ENCODE measurements around the gene RPTOR. TPM values are rescaled to one million over a fixed set of nuclear protein-coding genes. Genes with fewer than 3 reads are reported as not detected.
A peak's percentile ranks its signal among the peaks of the same experiment; 100 is the strongest.
"Not testable (repeated sequence)": the region's sequence is repeated elsewhere in the genome, so short reads cannot be mapped to it uniquely, and the experiment has no call there.

Gene RPTOR
- total RNA-seq, 1 experiment from 2014 or later, result 9.1 TPM

DNA sequence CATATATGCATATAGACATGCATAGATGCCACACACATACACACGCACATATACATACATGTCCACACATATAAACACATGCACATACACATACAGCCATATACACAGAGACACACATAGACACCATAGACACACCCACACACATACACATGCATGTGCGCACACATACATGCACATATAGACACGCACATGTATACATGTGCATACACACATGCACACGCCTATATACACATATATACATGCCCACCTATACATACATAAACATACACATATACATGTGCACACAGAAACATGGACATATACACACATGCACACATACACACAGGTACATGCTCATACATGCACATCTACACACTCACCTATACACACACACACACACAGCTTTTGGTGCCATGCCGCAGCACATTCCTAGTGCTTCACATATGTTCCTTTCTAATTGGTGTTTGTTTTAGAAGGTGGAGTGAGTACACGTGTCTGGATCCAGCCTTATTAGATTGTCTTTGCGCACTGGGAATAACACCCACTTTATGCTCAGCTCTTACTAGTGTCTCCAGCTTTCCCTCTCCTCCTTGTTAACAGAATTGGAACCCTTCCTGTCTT, 198.0 kb downstream of the RPTOR start:
- no peak for DNase-seq (ENCODE audit: low read depth)

DNA sequence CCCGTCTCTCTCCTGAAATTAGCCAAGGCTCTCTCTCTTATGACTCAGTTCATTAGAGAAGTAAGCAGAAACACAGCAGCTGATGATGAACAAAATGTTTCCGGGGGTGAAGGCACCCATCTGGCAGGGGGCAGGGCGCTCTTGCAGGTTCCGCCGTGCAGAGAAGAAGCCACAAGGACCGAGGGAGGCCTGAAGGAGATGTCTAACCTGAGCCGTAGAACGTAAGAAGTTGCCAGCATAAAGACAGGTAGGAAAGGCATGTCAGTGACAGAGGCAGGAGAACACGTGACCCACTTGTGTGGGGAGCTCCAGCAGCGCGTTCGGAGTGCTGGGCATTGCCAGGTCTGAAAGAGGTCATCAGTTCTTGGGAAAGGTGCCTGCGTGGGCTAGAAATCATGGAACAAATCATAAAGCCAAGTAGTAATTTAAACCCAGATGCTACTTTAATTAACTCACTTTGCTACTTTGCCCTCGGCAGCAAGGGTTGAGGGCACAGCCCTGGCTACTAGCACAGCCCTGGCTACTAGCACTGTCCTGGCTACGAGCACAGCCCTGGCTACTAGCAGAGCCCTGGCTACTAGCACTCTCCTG, 198.6 kb downstream of the RPTOR start:
- DNase-seq (ENCODE audit: low read depth), result no peak

DNA sequence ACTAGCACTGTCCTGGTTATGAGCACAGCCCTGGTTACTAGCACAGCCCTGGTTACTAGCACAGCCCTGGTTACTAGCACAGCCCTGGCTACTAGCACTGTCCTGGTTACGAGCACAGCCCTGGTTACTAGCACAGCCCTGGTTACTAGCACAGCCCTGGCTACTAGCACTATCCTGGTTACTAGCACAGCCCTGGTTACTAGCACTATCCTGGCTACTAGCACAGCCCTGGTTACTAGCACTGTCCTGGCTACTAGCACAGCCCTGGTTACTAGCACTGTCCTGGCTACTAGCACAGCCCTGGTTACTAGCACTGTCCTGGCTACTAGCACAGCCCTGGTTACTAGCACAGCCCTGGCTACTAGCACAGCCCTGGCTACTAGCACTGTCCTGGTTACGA, 199.3 kb downstream of the RPTOR start:
- not testable (repeated sequence) for DNase-seq (ENCODE audit: low read depth)

DNA sequence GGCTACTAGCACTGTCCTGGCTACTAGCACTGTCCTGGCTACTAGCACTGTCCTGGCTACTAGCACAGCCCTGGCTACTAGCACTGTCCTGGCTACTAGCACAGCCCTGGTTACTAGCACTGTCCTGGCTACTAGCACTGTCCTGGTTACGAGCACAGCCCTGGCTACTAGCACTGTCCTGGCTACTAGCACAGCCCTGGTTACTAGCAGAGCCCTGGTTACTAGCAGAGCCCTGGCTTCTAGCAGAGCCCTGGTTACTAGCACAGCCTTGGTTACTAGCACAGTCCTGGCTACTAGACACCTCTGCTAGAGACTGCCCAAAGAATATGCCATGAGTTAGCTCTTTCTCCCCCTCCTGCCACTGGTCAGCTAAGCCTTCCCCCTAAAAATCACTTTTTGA, 200.1 kb downstream of the RPTOR start:
- not testable (repeated sequence) for DNase-seq (ENCODE audit: low read depth)

DNA sequence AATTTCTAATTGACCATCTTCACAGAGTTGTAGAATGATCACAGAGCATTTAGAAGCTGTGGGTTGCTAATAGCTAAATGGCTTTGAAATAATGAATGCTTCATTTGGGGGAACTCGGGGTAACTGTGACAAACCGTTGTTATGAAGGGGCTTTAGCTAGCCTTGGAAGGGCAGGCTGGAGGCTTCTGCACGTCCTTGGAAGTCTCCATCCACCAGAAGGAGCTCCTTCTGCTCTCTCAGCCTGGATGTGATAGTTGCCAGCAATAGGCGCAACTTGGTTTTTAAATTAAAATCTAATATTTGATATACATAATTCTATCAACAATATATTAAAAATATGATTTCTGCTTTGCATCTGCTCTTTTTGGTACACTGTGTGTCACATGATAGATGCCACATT, 200.5 kb downstream of the RPTOR start:
- DNase-seq (ENCODE audit: low read depth), result no peak

DNA sequence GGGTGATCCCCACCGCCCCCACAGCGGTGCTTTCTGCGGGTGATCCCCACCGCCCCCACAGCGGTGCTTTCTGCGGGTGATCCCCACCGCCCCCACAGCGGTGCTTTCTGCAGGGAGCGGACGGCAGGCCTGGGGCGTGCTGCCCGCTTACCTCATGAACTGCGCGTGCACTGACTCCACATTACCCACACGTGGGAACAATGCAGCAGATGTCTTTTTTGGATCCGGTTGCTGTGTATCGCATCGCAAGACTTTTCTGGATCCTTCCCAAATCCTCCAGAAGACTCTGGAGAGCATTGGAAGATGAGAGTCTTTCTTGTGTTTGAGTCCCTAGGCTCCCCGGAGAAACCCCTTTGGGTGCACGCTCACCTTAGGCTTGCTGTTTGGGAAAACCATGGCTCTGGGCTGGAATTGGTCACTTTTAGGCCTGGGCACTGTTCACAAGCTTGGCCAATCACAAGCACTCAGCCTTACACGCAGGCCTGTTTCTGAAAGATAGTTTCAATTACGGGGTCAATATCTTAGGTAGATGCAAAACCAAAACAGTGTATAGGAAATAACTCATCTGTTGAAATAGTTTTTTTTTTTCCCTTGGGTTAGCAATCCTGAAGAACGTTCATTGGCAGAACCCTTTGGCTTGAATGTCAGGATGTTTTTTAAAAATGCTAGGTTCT, 201.8 kb downstream of the RPTOR start:
- DNase-seq (ENCODE audit: low read depth), result no peak

DNA sequence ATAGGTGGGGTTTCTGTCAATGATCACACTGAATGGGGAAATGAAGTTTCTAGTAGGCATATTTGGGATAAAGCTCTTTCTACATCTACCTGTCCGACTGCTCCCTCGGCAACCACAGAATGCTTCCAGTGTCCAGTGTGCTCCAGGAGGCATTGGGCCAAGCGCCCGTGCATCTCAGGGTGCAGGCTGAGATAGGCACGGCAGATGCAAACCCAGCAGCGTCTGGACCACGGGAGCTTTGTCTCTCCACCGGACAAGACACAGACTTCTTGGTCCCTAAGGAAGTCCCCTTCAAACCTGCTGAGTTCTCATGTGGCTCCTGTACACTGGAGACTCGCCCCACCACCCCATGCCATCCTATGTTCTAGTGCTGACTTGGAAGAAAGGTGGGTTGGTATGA, 202.8 kb downstream of the RPTOR start:
- no peak for DNase-seq (ENCODE audit: low read depth)

DNA sequence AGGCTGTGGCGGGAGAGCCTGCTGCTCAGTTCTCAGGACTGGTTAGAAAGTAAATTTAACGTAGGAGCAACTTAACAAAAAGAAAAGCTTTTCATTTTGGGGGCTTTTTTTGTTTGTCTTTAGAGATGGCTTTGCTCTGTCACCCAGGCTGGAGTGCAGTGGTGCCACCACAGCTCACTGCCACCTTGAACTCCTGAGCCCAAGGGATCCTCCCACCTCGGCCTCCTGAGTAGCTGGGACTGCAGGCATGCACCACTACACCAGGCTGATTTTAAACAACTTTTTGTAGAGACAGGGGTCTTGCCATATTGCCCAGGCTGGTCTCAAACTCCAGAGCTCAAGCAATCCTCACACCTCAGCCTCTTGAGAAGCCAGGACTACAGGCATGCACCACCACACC, 205.0 kb downstream of the RPTOR start:
- no peak for DNase-seq (ENCODE audit: low read depth)

DNA sequence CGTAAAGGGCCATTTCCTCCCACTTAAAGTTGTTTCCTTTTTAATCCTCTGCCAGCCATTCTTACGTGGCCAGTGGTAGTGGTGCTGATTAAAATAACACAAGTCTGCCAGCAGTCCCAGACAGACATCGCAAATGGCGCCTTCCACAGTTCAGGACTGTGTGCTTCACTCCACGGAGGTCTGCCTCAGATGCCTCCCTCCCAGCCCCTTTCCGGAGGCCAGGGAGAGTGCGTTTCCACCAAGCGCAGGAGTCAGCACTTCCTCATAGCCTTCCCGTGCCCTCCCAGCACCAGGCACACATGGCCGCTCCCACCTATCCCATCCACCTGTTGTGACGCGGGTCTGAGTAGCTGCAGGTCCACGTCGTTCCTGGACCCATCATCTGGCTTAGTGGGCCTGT, 205.6 kb downstream of the RPTOR start:
- no peak for DNase-seq (ENCODE audit: low read depth)

DNA sequence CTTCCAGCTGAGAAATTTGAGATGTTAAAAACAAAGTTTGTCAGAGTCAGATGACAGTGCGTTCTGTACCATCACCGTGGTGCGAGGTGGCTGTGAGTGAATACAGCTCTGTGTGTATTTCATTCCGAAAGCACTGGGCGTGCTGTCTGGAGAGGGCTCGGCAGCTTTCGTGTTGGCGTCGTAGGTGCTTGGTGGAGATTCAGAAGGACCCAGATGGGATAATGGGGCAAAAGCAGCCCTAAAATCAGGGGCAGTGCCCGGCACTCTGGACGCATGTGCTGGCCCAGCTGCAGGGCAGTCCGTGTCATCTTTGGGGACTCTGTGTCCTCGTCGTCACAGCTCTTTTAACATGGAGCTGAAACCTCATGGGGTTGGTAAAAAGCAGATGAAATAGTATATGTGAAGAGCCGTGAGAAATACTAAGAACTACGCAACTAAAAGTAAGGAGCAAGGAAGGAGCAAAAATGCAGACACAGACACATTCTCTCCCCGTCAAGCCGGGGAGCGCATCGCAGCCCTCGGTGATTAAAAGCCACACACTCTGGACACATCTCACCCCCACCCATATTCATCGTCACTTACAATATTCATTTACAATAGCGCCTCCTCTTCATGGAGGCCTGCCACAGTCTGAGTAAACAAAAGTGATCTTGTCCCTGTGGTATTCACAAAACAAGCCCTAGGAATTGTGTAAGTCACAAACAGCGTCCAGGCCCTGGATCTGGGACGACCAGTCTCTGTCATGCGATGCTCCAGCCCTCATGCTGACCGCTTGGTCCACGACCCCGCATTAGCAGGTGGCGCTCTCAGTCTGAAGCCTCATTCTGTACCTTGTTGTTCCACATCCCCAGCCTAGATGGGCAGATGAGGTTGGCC, 206.7 kb downstream of the RPTOR start:
- DNase-seq (ENCODE audit: low read depth), result no peak

DNA sequence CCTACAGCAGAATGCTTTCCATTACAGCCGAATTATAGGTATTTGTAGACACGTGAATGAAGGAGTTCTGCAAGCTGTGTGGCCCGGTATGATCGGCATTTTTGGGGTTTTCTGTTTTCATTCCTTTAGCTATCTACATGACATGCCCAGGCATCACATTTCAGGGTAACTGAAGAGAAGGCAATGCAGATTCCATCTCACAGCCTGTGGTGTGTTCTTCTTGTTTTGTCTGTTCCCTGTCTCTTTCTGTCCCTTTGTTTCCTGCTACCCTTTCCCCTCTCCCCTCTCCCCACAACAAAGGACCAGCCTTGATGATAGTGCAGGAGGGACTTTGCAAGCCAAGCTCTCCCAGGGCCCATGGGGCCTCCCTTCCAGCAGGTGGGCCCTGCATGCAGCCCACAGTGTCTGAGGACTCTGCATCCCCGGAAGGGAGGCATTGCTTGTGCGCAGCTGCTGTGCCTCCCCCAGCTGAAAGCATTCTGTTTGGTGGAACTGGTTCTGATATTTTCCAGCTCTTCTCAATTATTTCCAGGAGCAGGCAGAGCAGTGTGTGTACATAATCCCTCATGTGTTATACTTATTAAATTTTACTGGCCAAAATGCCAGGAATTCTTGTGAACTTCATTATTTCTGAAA, 207.4 kb downstream of the RPTOR start:
- DNase-seq (ENCODE audit: low read depth), result no peak

DNA sequence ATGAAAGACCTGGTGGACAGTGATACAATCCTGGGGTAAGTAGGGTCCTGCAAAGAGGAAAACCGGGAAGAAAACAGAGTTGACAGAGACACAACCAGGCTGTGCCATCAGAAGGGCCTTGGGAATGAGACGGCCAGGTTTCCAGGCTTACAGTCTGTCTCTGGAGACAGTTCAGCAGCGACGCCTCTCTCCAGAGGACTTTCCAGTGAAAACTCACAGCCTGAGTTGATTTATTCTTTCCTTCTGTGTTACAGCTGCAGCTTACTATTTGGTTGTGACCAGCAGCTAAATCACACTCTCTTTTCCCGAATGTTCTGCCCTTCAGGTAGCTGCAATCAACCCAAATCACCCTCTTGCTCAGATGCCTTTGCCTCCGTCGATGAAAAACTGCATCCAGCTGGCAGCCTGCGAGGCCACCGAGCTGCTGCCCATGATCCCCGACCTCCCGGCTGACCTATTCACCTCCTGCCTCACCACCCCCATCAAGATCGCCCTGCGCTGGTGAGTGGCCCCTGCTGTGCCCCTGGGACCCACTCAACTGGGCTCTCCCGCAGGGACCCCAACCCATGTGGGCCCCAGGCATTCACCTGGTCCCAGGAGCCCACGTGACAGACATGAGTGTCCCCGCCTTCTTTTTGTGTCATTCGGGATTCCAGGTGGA, 209.2 kb downstream of the RPTOR start:
- no peak for DNase-seq (ENCODE audit: low read depth)

DNA sequence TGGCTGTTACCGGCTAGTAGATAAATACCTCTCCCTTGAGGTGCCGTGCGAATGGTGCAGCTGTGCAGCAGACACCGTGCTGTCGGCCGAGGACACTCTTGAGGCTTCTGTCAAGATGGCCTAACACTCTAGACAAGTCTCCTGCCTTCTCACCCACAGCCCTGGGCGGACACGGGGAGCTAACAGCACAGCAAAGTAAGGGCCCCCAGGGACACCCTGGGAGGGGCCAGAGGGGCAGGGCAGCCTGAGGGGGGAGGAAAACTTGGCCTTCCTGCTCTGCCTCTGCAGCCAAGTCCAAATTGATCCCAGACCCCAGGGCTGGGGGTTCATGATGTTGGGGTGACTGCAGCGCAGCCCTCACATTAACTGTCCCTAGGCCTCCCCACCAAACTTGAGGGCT, 210.2 kb downstream of the RPTOR start:
- no peak for DNase-seq (ENCODE audit: low read depth)

DNA sequence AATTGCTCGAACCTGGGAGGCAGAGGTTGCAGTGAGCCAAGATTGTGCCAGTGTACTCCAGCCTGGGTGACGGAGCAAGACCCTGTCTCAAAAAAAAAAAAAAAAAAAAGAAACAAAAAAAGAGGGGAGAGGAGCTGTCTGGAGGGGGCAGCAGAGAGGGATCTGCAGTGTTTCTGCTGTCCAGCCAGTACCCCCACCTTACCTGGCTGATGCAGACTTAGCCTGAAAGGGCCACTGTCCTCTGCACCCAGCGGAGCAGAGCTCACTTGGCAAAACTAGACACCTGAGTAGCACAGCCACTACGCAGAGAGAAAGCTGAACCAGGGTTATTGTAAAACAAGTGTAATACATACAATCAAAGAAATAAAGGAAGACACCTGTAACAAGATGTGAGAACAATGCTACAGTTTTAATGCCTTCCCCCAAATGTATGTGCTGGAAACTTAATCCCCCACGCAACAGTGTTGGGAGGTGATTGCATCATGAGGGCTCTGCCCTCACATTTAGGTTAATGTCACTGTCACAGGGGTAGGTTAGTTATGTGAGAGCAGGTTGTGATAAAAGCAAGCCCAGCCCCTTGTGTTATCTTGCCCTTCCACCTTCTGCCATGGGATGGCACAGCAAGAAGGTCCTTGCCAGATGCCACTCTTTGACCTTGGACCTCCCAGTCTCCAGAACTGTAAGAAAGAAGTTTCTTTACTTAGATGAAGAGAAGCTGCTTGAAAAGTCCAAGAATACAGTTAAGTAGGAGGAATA, 211.2 kb downstream of the RPTOR start:
- DNase-seq (ENCODE audit: low read depth), result peak; percentile 29

DNA sequence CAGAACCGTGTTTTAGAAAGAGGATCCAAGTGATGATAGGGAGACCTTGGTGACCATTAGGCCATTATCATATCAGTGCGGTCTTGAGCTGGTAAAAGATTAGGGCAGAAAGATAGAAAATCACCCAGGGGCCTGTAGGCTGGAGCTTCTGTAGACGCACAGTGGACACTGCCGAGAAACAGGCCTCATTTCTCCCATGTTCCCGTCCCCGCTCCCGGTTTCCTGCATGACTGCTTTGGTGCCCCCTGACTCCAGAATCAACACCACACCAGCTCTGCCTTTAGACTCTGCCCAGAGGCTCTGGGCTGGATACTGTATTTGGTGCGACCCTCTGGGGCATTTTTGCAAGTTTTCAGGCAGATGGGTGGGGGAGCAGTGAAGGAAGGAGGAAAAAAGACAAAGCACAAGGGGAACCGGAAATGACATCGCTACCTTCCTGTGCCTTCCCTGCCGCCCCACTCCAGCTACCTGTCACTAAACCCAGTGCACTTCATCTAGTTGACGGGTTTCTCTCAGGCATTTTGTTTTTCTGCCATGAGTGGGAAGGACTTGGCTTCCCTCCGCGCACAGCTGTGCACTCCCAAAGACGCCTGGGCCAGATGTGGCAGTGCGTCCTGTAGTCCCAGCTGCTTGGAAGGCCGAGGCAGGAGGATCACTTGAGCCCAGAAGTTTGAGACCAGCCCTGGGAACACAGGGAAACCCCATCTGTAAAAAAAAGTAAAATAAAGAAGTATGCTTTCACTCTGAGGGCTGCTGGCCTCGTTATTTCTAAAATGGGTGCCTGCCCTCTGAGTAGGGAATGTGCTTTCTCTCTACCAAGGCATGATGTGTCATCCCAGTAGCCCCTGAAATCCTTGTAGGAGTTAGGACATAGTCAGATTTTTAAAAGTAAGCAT, 214.1 kb downstream of the RPTOR start:
- no peak for DNase-seq (ENCODE audit: low read depth)

DNA sequence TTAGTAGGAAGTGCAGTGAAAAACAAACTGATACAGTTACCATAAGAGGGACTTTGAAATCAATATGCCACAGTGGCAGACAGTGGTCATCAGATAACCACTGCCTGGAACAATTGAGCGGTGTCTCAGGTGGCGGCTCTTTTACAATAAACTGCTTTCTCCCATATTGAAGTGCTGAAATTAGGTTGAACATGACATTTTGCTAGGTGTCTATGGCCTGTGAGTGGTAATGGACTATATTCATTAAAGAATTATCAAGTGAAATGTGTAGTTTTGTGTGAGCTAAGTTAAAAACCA, 214.7 kb downstream of the RPTOR start:
- no peak for DNase-seq (ENCODE audit: low read depth)

DNA sequence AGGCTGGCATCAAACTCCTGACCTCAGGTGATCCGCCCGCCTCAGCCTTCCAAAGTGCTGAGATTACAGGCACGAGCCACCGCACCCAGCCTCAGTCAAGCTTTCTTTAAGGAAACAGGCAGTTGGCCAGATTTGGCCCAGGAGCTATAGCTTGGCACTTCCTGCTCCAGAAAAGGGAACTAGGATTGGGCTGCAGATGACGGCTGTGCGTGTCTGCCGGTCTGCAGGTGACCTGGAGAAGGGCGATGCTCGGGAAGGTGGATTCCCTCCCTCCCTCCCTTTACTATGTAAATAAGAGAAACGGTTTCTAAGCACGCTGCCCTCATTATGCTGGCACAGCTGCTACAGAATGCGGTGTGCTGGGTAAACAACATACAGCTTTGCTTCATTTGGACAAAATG, 215.9 kb downstream of the RPTOR start:
- peak; percentile 15 for DNase-seq (ENCODE audit: low read depth)

DNA sequence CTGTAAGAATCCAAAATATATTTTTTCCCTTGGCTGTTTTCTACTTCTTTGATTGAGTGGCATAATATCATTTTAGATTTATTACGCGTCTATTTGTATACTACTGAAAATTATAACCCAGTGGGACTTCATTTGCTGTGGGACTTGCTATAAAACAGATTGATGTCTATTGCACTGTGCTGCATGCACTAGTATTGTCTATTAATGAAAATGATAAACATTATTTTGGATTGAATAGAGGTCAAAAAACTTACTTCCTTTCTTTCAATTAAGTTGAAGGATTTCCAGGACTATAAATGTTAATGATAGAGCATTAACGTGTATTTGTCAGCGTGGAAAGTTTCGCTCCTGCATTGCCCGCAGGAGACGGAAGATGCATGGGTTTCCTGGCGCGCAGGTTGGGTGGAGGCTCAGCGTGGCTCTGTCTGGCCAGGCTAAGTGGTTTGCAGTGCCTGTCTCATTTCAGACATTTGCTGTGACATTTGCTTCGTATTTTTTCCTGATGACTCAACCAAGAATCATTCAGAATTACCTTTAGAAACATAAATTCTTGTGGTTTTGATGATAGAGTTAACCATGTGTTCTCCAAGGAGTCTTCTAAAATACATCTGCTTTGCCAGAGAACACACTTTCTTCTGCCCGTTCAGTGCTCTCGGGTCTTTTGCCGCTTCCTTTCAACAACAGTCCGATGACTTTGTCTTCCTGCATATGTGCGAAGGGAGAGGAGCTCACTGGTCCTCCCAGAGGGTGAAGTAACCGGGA, 216.7 kb downstream of the RPTOR start:
- peak; percentile 85 for DNase-seq (ENCODE audit: low read depth)

DNA sequence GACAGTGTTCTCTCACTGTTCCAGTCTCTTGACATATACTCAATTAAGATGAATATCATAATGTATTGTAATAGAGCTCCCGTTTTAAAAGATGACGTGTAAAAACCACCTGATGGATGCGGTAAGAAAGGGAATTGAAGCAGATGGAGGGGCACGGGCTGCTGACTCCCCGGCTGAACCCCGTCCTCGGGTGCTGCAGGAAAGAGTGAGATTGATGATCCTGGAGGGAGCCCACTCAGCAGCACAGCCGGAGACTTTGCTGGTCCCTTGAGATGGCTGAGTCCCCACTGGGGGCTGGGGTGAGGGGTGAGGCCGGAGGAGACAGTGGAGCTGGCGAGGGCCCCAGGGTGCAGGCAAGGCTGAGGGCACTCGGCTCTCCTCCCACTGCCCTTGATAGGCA, 217.4 kb downstream of the RPTOR start:
- DNase-seq (ENCODE audit: low read depth), result peak; percentile 30

Measured in Daoy (cell line).